ENCODE measurements around the gene NRXN3.

NRXN3 gene

DNA sequence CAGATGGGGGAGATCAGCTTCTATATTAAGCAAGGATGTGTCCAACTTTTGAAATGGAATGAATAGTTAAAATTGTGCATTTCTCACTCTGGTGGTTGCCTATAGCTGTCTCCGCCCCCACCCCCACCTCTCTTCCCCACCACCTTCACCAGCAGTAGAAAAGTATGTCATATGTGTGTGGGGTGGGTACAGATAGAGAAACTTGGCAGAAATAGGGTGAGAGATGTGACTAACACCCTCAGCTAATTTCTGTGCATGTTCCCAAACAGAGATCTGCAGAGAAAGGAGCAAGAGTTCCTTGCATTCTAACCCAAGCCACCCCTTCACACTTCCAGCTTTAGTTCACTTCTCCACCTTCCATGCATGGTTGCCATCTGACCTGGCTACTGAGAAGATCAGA lies 980.1 kb downstream of the NRXN3 start:
- DNase-seq (ENCODE audit: low read depth): no peak

DNA sequence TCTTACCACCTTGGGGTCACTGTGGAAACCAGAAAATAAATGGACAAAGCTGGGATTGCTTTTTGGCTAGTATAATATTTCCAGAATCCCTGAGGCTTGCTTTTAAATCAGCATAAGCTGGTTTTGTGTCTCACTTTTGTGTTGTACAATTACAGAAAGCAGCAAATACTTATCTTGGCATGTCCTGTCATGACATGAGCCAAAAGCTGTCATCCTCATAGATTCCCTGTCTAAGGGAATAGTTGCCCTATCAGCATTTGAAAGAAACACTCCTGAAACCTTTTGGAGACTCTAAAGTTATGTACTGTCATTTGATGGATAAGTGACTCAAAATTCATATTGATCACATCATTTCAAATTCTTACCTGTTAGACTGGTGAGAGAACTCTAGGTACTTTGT lies 987.2 kb downstream of the NRXN3 start:
- no peak for DNase-seq (ENCODE audit: low read depth)

DNA sequence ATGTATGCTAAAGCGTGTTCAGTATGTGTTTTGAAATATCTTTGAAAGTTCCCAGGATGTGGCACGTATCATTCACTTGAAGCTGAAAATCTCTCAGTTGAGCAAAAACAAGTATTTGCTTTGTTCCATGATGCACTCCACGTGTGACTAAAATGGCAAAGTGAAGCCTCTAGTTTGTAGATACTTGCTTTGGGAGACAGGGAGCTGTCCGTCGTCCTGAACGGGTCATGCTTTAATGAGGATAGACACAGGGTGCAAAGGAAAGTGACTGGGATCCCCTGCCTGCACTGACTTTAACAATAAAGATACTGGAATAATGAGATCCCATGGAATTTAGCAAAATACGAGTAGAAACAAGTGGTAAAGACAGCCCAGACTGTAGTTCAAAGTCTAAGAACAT lies 991.4 kb downstream of the NRXN3 start:
- peak; percentile 22 for DNase-seq (ENCODE audit: low read depth)

DNA sequence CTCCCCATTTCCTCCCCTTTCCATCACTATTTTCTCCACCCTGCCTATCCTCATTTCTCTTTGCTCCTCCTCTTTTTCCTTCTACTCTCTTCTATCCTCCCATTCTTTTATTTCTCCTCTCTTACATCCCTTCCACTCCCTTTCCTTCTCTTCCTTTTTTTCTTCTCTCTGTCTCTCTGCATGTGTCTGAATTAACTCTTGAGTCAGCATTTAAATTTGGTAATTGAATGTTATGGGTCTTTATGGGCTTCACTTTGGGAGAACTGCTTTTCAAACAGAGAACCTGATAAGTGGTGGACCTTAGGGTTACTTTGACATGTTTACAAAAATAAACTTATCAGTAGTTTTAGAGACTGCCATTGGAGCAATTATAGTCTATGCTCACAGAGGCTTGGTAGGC lies 992.7 kb downstream of the NRXN3 start:
- no peak for DNase-seq (ENCODE audit: low read depth)

DNA sequence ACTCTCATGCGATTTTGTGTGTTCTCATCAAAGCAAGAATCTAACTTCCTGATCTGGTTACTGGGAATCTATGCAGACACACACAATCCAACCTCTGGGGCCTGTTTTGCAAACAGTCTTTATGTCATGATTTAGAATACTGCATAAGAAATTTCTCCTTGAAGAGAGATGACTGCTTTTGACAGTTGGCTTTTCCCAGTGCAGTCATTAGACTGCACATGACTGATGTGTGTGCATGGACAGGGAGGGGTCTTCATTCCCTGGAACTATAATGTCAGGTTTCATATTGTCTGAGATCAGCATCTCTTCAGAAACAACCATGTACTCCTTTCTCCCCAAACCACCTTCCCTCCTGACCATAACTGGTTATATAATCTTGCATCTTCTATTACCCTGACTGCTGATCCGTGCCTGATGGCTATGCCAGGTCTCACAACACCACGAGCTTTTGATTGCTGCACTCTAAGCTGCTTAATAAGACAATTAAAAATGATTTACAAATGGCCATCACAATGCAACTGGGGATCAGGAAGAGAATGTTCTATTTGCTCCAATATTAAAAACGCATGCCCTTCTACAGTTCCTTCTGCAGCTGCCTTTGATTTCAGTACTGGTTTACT lies 995.4 kb downstream of the NRXN3 start:
- no peak for DNase-seq (ENCODE audit: low read depth)

DNA sequence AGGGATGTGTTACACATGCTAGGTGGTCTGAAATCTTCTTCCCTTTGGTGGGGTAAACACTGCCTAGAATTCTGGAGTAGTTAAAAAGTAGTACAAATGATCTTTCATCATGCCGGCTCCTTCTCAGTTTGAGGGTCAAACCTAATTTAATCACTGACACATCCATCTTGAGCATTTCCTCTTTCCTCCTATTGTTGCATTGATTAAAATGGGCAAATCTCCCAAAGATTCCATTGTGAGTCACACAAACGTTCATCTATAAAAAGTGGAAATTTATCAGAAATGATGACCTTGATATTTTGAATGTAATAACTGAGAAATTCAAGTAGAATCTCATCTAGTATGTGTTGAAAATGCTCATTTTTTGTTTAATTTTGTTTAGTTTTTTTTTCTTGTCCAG lies 996.0 kb downstream of the NRXN3 start:
- DNase-seq (ENCODE audit: low read depth): no peak

DNA sequence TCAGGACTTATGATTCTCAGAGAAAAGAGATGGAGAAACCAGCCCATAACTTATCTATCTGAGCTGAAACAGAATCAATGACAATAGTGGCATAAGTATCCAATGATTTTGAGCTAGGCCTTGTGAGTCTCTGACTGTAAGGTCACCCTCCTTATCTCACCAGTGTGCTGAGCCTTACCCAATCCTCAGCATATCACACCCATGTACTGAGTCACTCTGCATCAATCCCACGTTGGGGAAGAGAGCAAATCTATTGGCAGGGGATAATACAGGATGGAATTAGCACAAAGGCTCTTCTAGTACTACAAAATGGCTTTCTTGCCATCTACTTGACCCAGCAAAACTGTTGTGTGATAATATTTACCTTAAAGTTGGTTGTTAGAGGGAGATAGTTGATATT lies 997.8 kb downstream of the NRXN3 start:
- DNase-seq (ENCODE audit: low read depth): peak; percentile 16

DNA sequence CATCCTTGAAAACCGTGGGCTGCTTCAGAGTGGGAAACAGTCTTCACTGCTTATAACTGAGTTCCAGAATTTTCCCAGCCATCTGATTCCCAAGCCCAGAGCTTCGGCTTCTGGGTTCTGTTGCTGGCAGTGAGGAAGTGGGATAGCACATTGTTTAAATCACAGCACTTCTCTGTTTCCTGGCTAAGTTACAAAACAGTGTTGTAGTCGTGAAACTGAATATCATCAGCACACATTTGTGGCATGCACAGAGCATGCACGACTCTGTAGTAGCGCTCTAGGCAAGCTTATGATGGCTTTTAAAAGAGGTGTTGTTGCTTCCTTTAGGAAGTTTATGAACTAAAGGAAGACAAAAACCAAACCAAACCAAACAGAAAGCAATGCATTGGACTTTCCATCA lies 1005.5 kb downstream of the NRXN3 start:
- no peak for DNase-seq (ENCODE audit: low read depth)

DNA sequence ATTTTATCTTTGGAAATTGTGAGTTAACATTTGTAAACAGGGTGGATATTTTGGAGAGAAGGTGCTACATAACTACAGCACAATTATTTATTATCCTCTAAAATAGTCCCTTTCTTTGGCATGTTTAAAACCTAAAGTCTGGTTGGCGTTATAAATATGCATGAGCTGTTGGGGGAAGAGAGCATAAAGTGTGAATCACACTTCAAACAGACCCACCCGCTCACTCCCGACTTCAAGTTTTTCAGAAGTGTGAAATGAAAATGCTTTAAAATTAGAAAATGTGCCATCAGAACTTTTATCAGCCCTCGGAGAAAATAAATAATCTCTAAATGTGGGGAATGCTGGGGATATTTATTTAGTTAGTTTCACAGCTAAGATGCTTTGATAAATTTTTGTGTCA lies 1006.9 kb downstream of the NRXN3 start:
- DNase-seq (ENCODE audit: low read depth): no peak

DNA sequence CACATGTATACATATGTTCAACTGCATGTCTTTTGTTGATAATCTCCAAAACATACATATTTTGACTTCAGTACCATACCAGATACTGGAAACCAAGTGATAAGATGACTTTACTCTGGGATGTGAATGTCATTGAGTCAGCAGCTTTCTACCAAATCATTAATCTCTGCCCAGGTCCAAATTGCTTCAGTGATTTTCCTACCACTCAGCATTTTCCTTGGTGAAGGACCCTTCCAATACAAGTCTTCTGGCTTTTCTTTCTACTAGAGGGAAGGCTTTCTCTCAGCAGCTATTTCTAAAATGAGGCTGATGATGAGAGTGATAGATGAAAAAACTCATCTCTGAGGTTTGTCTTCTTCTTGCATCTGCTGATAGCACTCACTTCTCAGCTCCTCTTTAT lies 1008.5 kb downstream of the NRXN3 start:
- DNase-seq (ENCODE audit: low read depth): no peak

DNA sequence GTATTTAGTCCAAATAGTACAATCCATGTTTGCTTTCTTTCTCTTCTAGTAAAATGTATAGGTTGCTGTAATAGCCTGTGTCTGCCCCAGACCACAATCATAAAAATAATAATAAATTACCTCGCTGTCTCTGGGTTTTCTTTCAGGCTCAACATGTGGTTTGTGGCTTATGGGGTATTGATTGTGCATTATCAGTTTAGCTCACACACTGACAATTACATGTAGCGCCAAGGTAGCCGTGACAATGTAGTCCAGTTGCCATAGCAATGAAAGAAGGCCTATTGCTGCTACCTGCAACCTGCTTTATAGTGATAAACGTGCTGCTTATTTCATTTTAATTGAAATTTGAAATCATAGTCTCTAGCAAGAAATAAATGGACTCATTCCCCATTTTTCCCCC lies 1009.8 kb downstream of the NRXN3 start:
- no peak for DNase-seq (ENCODE audit: low read depth)

DNA sequence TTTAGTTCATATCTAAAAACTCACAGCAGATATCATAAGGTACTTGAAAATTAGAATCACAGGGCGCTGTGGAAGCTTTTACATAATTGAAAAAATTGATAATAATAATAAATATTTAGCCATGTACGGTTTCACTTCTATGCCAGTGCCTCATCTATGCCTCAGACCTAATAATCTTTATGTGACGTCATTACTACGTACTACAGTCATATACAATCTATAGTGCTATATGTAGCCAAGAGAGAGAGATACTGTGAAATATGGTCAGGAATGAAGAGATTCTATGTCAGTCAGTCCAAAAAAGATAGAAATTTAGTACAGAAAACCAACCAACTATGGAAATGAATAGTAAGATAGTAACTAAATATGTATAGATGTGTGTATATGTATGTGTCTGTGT lies 1010.5 kb downstream of the NRXN3 start:
- DNase-seq (ENCODE audit: low read depth): no peak

DNA sequence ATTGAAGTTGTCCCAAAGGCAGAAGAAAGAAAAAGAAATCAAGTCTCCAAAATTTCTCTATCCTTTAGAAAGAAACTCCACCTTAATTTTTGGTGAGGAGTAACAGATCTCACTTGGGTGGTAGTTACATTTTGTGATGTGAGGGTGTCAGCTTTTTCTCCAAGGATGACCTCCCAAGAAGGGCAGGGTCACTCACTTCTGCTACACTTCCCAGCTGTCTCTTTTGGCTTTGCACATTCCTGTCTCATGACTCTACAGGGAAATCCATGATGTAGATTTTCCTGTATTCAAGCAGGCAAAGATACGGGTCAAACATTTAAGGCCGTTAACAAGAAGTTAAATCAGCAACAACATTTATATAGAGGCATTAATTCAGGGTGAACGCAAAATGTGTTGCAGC lies 1016.4 kb downstream of the NRXN3 start:
- peak; percentile 7 for DNase-seq (ENCODE audit: low read depth)

DNA sequence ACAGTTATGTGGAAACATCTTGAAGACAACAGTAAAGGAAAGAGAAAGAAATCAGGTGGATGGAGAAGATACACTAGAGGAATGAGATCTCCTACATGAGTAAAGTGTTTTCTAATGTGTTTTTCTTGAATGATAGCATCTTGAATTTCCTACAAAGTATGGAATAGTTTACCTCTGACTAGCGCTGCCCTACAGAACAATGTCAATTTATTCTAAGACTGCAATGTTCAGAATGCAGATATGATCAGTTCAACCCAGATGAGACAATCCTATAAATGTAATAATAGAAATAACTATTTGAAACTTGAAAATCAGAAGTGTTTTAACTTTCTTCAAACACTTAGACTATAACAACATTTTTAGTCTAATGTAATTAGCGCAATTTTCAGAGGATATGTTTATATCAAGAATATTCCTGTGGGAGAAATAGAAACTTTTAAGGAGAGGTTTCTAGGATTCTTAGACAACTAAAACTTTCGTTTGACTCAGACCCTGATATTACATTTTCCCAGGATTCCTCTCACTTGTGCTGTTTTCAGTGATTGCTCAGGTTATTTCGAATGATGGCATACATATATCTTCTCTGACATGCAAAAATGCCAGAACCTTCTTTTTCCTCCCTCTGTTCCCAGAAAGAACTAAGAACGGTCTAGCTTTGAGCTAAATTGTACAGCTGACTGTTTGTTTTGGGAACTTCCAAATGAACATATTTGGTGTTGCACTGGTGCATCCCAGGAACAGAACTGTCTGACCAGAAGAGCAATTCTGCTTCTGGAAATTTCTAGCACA lies 1023.7 kb downstream of the NRXN3 start:
- DNase-seq (ENCODE audit: low read depth): no peak

DNA sequence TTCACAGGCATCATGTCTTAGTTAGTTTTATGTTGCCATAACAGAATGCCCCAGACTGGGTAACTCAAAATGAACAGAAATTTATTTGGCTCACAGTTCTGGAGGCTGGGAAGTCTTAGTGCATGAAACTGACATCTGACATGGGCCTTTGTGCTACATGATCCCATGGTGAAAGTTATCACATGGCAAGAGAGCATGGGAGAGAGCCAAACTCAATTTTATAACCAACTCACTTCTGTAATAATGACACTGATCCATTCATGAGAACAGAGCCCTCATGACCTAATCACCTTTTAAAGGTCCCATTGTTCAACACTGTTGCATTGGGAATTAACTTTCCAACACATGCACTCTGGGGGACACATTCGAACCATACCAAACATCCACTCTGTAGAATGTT lies 1026.0 kb downstream of the NRXN3 start:
- DNase-seq (ENCODE audit: low read depth): no peak

DNA sequence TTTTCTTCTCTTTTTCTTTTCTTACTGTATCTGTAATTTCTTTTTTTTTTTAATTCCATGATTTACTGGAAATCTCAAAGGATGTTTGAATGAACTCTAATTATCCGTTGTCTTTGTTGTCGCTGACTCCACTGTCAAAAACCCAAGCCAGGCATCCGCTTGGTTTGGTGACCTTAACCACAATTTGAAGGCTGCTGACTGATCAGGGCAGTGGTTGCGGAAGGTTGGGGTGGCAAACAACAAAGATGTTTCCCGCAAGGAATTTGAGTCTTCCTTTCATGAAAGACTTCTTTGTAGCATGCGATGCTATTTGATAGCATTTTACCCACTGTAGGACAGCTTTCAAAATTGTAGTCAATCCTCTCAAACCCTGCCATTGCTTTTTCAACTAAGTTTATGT lies 1027.3 kb downstream of the NRXN3 start:
- no peak for DNase-seq (ENCODE audit: low read depth)

DNA sequence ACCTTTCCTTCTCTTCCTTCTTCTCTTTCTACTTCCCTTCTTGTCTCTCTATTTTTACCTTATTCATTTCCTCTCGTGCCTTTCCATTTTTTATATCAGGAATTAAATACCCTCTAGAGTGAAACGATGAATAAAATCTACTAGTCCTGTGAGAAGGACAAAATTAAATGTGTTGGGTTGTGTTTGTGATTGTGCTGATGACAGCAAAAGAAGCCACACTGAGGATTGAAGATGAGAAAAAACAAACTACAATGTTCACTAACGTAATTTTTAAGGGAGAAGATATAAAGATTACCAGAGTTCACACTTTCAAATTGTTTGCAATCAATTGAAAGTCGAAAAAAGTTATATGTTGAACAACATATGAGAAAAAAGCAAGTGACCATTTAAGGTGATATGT lies 1029.0 kb downstream of the NRXN3 start:
- no peak for DNase-seq (ENCODE audit: low read depth)

DNA sequence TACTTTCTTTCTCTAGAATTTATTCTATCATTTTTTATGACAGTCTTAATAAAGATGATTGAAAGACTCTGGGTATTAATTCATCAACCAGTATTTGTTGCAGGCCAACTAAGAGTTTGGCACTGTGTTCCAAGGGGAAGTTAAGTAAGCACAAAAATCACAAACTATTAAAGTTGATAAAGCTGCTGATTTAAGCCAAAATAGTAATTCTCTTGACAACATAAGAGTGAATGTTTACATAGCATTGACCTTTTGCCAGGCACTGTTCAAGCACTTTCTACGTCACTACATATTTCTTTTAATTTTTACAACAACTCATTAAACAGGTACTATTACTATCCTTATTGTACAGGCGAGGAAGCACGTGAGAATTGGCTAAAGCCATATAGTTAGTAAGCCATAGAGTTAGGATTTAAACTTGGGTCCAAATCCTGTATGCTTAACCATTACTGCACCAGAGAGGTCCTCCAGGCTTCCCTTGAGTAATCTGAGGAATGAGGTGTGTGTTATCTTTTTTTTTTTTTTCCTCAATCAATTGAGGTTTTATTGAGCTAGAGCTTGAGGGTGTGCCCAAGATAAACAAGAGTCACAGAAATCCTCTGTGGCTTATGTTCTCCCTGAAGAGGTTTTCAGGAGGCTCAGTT lies 1031.5 kb downstream of the NRXN3 start:
- DNase-seq (ENCODE audit: low read depth): no peak

DNA sequence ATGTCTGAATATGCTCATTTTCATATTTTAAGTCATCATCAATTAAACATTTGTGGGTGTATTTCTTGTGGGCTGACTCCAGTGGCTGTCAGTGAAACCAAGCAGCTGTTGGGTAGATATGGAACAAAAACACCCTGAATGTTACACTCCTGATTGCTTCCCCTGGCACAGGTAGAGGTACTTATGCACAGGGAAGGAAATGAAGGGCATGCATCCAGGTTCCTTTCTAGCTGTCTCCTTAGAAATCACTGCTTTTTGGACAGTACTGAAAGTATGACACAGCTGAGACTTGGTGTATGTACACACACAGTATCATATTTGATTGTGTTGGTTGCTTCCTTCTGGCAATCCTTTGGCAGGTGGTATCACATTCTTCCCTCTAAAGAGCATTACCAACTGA lies 1034.4 kb downstream of the NRXN3 start:
- DNase-seq (ENCODE audit: low read depth): no peak

DNA sequence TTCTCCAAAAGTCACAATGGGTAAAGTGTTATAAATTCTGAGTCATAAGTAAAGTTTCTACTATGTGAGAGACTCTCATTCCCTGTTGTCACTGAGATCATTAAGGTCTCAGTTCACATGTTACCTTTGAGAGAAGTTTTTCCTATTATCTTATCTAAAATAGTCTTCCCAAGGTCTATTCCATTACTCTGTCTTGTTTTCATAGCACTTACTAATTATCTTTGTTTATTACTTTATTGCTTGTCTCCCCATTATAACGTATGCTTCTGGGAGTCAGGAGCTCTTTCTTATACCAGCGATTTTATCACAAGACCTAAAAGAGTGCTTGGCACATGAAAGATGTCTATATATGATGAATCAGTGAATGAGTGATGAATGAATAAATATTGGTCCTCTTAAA lies 1039.2 kb downstream of the NRXN3 start:
- no peak for DNase-seq (ENCODE audit: low read depth)

DNA sequence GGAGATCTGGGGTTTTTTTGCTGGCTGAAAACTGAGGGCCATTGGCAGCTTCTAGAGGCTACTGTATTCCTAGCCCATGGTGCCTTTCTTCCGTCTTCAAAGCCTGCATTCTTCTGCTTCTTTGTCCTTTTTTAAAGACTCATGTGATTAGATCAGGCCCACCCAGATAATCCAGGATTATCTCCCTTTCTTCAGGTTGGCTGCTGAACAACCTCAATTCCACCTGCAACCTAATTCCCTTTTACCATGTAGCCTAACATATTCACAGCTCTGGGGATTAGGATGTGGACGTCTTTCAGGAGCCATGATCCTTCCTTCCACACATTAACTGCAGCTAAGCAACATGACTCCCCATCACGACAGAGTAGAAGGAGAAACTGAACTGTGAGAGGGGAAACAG lies 1055.6 kb downstream of the NRXN3 start:
- no peak for DNase-seq (ENCODE audit: low read depth)

DNA sequence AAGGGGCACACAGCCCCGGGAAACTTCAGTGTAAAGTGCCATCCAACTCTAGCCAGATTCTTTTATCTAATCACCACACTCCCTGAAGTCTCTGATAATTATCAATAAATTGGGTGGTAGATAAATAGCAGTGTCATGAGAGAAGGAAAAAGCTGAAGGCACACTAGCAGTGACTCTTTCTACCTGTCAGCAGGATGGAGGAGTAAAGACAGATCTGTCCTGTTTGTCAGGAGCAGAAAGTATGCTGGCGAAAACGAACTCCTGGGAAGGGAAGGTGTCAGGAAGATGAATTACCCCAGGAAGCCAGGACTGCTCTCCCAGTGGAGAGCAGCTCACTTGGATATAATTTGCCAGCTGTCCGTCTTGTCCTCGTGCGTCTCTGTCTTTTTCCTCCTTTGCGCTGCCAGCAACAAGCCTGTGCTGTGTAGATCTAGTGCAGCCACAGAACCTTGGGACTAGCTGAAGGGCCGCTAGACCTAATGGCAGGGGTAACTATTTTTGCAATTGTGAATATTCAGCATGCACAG lies 1059.3 kb downstream of the NRXN3 start:
- DNase-seq (ENCODE audit: low read depth): no peak

DNA sequence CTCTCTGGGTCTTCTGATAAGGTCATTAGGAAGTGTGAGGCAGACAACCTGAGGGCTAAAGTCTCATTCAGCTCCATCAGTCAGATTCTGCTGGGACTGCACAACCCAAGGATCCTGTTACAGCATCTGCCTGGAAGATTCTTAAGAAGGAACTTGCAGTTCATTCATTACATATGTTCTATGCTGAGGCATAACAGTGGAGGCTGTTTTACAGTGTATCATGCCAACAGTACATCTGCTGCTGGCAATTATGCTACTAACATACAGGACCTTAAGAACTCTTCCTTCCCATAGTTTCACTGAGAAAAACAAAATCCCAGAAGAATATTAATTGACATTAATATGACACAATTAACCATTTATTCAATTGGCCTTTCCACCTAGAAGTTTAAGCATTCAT lies 1072.5 kb downstream of the NRXN3 start:
- no peak for DNase-seq (ENCODE audit: low read depth)
